OCI-LY1 (cell line): Measurements from ENCODE around the gene COL15A1.

Experiments used
- H2AFZ ChIP-seq: fragments of 200-600 bp; sonication (generic), shearing (Covaris generic); 2 replicates; pipeline ENCODE4 v1.6.0; 2014; ENCODE audit warnings: antibody characterized with exemption, mild to moderate bottlenecking, low read length
- H3F3A ChIP-seq: fragments of 200-600 bp; sonication (generic), shearing (Covaris generic); 2 replicates; pipeline ENCODE4 v1.6.0; 2014; ENCODE audit warnings: mild to moderate bottlenecking, antibody characterized with exemption, low read length, moderate library complexity; ENCODE audit not compliant: insufficient read depth
- H3K27ac ChIP-seq: fragments of 200-600 bp; sonication (generic); 2 replicates; pipeline ENCODE4 v1.5.1; 2014; ENCODE audit warnings: low read length, mixed run types, mild to moderate bottlenecking, low read depth; ENCODE audit not compliant: poor library complexity, severe bottlenecking
- H3K27me3 ChIP-seq: fragments of 200-600 bp; sonication (generic); 2 replicates; pipeline ENCODE4 v1.6.0; 2014; ENCODE audit warnings: antibody characterized with exemption, mild to moderate bottlenecking, low read length, moderate library complexity; ENCODE audit not compliant: insufficient read depth
- H3K36me3 ChIP-seq: fragments of 200-600 bp; sonication (generic); 2 replicates; pipeline ENCODE4 v1.6.1; 2014; ENCODE audit warnings: mild to moderate bottlenecking, antibody characterized with exemption, low read length, moderate library complexity, mixed read lengths; ENCODE audit not compliant: insufficient read depth
- H3K4me1 ChIP-seq: fragments of 200-600 bp; sonication (generic); 2 replicates; pipeline ENCODE4 v1.5.1; 2014; ENCODE audit warnings: mild to moderate bottlenecking, low read length, moderate library complexity; ENCODE audit not compliant: insufficient read depth, severe bottlenecking
- H3K4me2 ChIP-seq: fragments of 200-600 bp; sonication (generic), shearing (Covaris generic); 2 replicates; pipeline ENCODE4 v1.6.1; 2014; ENCODE audit warnings: low read length
- H3K4me3 ChIP-seq: fragments of 200-600 bp; sonication (generic); 2 replicates; pipeline ENCODE4 v1.5.1; 2014; ENCODE audit warnings: low read length, low read depth, mild to moderate bottlenecking, mixed read lengths; ENCODE audit not compliant: poor library complexity, severe bottlenecking
- H3K79me2 ChIP-seq: fragments of 200-600 bp; shearing (Covaris generic); 2 replicates; pipeline ENCODE4 v1.6.1; 2016; ENCODE audit warnings: mixed run types, low read length, mixed read lengths; ENCODE audit not compliant: insufficient read depth
- H3K9ac ChIP-seq: fragments of 200-600 bp; sonication (generic), shearing (Covaris generic); 2 replicates; pipeline ENCODE4 v1.6.1; 2014; ENCODE audit warnings: mild to moderate bottlenecking, low read length, mixed read lengths
- H3K9me2 ChIP-seq: fragments of 200-600 bp; sonication (generic), shearing (Covaris generic); 2 replicates; pipeline ENCODE4 v1.6.1; 2014; ENCODE audit warnings: low read depth, mild to moderate bottlenecking, low read length, mixed read lengths
- H3K9me3 ChIP-seq: fragments of 200-600 bp; shearing (Covaris generic); 2 replicates; pipeline ENCODE4 v1.6.1; 2014; ENCODE audit warnings: low read length, mixed read lengths
- H4K20me1 ChIP-seq: fragments of 200-600 bp; sonication (generic), shearing (Covaris generic); 2 replicates; pipeline ENCODE4 v1.6.0; 2016; ENCODE audit warnings: mild to moderate bottlenecking, low read length; ENCODE audit not compliant: insufficient read depth
- EZH2 ChIP-seq: fragments of 200-600 bp; sonication (generic), shearing (Covaris generic); IDR thresholded peaks from 2 replicates; pipeline ENCODE4 v1.8.0; 2017; ENCODE audit warnings: borderline replicate concordance, mixed run types, mild to moderate bottlenecking, antibody characterized with exemption, low read length, moderate library complexity, mixed read lengths
- TF ChIP-seq, protein P1 (sequence below): fragments of 200-600 bp; sonication (generic), shearing (Covaris generic); IDR thresholded peaks from 2 replicates; pipeline ENCODE4 v1.5.1; 2017; ENCODE audit warnings: mild to moderate bottlenecking, antibody characterized with exemption, low read length, moderate library complexity, mixed read lengths

COL15A1 gene

DNA sequence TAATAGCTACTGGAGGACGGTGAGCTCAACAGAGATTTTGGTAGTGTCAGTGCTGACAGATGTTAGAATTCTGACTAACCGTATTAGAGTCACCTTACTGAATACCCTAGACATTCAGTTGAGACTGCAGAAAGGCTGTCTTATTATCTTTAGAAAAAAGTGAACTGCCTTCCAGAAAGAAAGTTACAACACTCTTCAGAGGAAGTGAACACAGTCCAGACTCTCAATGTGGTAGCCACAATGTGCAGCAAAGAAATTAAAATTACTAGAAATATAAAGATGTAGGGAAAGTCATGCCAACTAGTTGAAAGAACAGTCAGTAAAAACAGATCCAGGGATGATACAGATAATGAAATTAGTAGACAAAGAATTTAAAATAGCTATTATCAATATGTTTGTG, 47.1 kb upstream of the COL15A1 start:
- Histone ChIP-seq H3K4me1 (peaks cover 65% of the 10 kb centered on the region), H3K4me3 (no peak overlapping the region), H3K79me2 (no peaks in the 10 kb centered on the region), H3F3A (no peaks in the 10 kb centered on the region), H3K27ac (peak overlapping the region; percentile 13), H3K9me2 (no peaks in the 10 kb centered on the region), H4K20me1 (no peaks in the 10 kb centered on the region), H3K27me3 (no peaks in the 10 kb centered on the region), H3K9ac (no peak overlapping the region), H3K36me3 (peaks cover 9% of the 10 kb centered on the region; the same call in 1 of the 2 replicates), H3K9me3 (peaks cover 15% of the 10 kb centered on the region), H3K4me2 (no peak overlapping the region), H2AFZ (no peak overlapping the region)
- TF ChIP-seq EZH2: no peak
- TF ChIP-seq, protein P1, sequence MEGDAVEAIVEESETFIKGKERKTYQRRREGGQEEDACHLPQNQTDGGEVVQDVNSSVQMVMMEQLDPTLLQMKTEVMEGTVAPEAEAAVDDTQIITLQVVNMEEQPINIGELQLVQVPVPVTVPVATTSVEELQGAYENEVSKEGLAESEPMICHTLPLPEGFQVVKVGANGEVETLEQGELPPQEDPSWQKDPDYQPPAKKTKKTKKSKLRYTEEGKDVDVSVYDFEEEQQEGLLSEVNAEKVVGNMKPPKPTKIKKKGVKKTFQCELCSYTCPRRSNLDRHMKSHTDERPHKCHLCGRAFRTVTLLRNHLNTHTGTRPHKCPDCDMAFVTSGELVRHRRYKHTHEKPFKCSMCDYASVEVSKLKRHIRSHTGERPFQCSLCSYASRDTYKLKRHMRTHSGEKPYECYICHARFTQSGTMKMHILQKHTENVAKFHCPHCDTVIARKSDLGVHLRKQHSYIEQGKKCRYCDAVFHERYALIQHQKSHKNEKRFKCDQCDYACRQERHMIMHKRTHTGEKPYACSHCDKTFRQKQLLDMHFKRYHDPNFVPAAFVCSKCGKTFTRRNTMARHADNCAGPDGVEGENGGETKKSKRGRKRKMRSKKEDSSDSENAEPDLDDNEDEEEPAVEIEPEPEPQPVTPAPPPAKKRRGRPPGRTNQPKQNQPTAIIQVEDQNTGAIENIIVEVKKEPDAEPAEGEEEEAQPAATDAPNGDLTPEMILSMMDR: no peak

GRCh38 chr9:98897745-98898144, 46.0 kb upstream of the COL15A1 start:
- peak overlapping the region; percentile 12; the same call in 1 of the 2 replicates for H3K4me2 ChIP-seq
- H3K27ac ChIP-seq: peak overlapping the region; percentile 89
- TF ChIP-seq EZH2: no peak
- TF ChIP-seq, protein P1: no peak
- peaks cover 54% of the 10 kb centered on the region for H3K4me1 ChIP-seq
- H3K9me3 ChIP-seq: peaks cover 15% of the 10 kb centered on the region
- no peaks in the 10 kb centered on the region for H3K9me2 ChIP-seq
- no peaks in the 10 kb centered on the region for H3K79me2 ChIP-seq
- H3F3A ChIP-seq: no peaks in the 10 kb centered on the region
- H3K9ac ChIP-seq: no peak overlapping the region
- no peaks in the 10 kb centered on the region for H3K27me3 ChIP-seq
- H3K36me3 ChIP-seq: peaks cover 9% of the 10 kb centered on the region; the same call in 1 of the 2 replicates
- H2AFZ ChIP-seq: no peak overlapping the region
- H4K20me1 ChIP-seq: no peaks in the 10 kb centered on the region
- no peak overlapping the region for H3K4me3 ChIP-seq

DNA sequence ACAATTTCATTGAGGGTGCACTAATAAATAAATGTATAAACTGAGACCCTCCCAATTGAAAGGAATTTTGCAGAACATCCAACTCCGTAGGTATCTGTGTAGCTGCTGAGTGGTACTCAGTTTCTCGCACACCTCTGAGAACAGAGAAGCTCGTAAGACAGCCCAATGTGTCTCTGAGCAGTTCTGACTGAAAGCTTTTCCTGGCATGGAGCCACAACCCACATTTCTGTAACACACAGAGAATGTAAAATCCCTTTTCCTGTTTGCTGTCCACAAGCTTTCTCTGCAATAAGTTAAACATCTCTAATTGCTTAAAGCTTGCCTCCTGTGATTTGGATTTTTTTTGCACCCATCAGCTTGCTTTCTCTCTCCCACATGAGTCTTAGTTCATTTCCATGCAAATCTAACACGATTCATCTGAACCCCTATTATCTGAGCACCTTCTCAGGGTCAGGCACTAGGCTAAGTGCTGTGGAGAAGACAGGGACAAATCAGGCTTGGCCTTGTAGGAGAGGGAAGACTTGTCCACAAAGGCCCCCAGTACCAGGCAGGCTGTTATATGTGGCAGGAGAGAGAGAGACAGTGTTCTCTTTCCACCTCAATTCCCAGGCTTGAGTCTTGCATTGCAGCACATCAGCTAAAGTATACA, 44.2 kb upstream of the COL15A1 start:
- H3K9me2 ChIP-seq: no peaks in the 10 kb centered on the region
- peak overlapping the region; percentile 45 for H3K9ac ChIP-seq
- no peaks in the 10 kb centered on the region for H3K27me3 ChIP-seq
- no peaks in the 10 kb centered on the region for H3K79me2 ChIP-seq
- H3F3A ChIP-seq: no peaks in the 10 kb centered on the region
- H2AFZ ChIP-seq: no peak overlapping the region
- peaks cover 15% of the 10 kb centered on the region for H3K9me3 ChIP-seq
- peaks cover 9% of the 10 kb centered on the region; the same call in 1 of the 2 replicates for H3K36me3 ChIP-seq
- H3K4me2 ChIP-seq: peak overlapping the region; percentile 49
- H3K27ac ChIP-seq: peak overlapping the region; percentile 89
- TF ChIP-seq, protein P1: no peak
- TF ChIP-seq EZH2: no peak
- H4K20me1 ChIP-seq: no peaks in the 10 kb centered on the region
- H3K4me1 ChIP-seq: peaks cover 36% of the 10 kb centered on the region
- H3K4me3 ChIP-seq: no peak overlapping the region
